ENCODE results near the gene PATJ. TPM values are rescaled to one million over a fixed set of nuclear protein-coding genes. Genes with fewer than 3 reads are reported as not detected.
"Not testable (repeated sequence)": the region's sequence is repeated elsewhere in the genome, so short reads cannot be mapped to it uniquely, and the experiment has no call there.

Gene PATJ
- total RNA-seq, 2 donors from 2014 or later = 42.7 to 67.5 TPM

GRCh38 chr1:62213075-62213914 is 471.0 kb downstream of the PATJ start:
- WGBS = 77% methylated on average over 6 of the region's 6 CpGs
- H3K4me1 ChIP-seq (replicated peaks) = no peaks in the 10 kb centered on the region
- no peaks in the 10 kb centered on the region for H3K9me3 ChIP-seq
- no peak overlapping the region for H3K4me3 ChIP-seq
- no peak overlapping the region for H3K27ac ChIP-seq
- no peaks in the 10 kb centered on the region for H3K27me3 ChIP-seq (replicated peaks; ENCODE audit: insufficient read depth)
- no peak for TF ChIP-seq POLR2AphosphoS5 (IDR thresholded peaks at IDR 0.05)
- no peak for TF ChIP-seq CTCF (IDR thresholded peaks at IDR 0.05)
- no peak for TF ChIP-seq POLR2A (IDR thresholded peaks at IDR 0.05)
- intact Hi-C loops (cut with DNase I) = no loop called here
- H3K36me3 ChIP-seq = no peaks in the 10 kb centered on the region
- DNase-seq (ENCODE audit: low spot score) = no peak

- no peak for DNase-seq (ENCODE audit: low spot score)
Observed at GRCh38 chr1:62218604-62219003, 476.3 kb downstream of the PATJ start.

GRCh38 chr1:62220456-62220855 is 478.2 kb downstream of the PATJ start:
- H3K36me3 ChIP-seq; H3K4me3 ChIP-seq; H3K4me1 ChIP-seq (replicated peaks); intact Hi-C loops (cut with DNase I); DNase-seq (ENCODE audit: low spot score); H3K9me3 ChIP-seq; H3K27me3 ChIP-seq (replicated peaks; ENCODE audit: insufficient read depth); H3K27ac ChIP-seq: not testable (repeated sequence)
- 91% methylated on average over 9 of the region's 9 CpGs for WGBS

More at GRCh38 chr1:62218604-62219003, 476.3 kb downstream of the PATJ start:
- no peaks in the 10 kb centered on the region for H3K36me3 ChIP-seq
- no peak for TF ChIP-seq POLR2AphosphoS5 (IDR thresholded peaks at IDR 0.05)
- TF ChIP-seq CTCF (IDR thresholded peaks at IDR 0.05) = no peak
- TF ChIP-seq POLR2A (IDR thresholded peaks at IDR 0.05) = no peak
- H3K27ac ChIP-seq = no peak overlapping the region
- 83% methylated on average over 2 of the region's 2 CpGs for WGBS
- no peak overlapping the region for H3K4me3 ChIP-seq
- no peaks in the 10 kb centered on the region for H3K4me1 ChIP-seq (replicated peaks)
- intact Hi-C loops (cut with DNase I) = no loop called here
- no peaks in the 10 kb centered on the region for H3K9me3 ChIP-seq
- H3K27me3 ChIP-seq (replicated peaks; ENCODE audit: insufficient read depth) = no peaks in the 10 kb centered on the region

GRCh38 chr1:62221171-62221570 is 478.9 kb downstream of the PATJ start:
- intact Hi-C loops (cut with DNase I) = no loop called here
- no peaks in the 10 kb centered on the region for H3K27me3 ChIP-seq (replicated peaks; ENCODE audit: insufficient read depth)
- no peak overlapping the region for H3K27ac ChIP-seq
- H3K4me1 ChIP-seq (replicated peaks) = no peaks in the 10 kb centered on the region
- TF ChIP-seq POLR2AphosphoS5 (IDR thresholded peaks at IDR 0.05) (no peak), POLR2A (IDR thresholded peaks at IDR 0.05) (no peak), CTCF (IDR thresholded peaks at IDR 0.05) (no peak)
- WGBS = 100% methylated on average over 1 of the region's 1 CpG
- no peak overlapping the region for H3K4me3 ChIP-seq
- no peak for DNase-seq (ENCODE audit: low spot score)
- H3K9me3 ChIP-seq = no peaks in the 10 kb centered on the region
- H3K36me3 ChIP-seq = no peaks in the 10 kb centered on the region

GRCh38 chr1:62222321-62222720 is 480.0 kb downstream of the PATJ start:
- H3K36me3 ChIP-seq = no peaks in the 10 kb centered on the region
- intact Hi-C loops (cut with DNase I) = no loop called here
- no peak overlapping the region for H3K27ac ChIP-seq
- no peaks in the 10 kb centered on the region for H3K4me1 ChIP-seq (replicated peaks)
- no peaks in the 10 kb centered on the region for H3K9me3 ChIP-seq
- no peak overlapping the region for H3K4me3 ChIP-seq
- TF ChIP-seq CTCF (IDR thresholded peaks at IDR 0.05) (no peak), POLR2AphosphoS5 (IDR thresholded peaks at IDR 0.05) (no peak), POLR2A (IDR thresholded peaks at IDR 0.05) (no peak)
- WGBS = 89% methylated on average over 9 of the region's 9 CpGs
- no peak for DNase-seq (ENCODE audit: low spot score)
- H3K27me3 ChIP-seq (replicated peaks; ENCODE audit: insufficient read depth) = no peaks in the 10 kb centered on the region
